ENCODE results near the gene CRYL1. TPM values are rescaled to one million over a fixed set of nuclear protein-coding genes. Genes with fewer than 3 reads are reported as not detected.

The CRYL1 gene
- polyA plus RNA-seq, 2 of the 4 experiments (the other 2 are of a cell fraction), result 4.1 to 17.4 TPM

DNA sequence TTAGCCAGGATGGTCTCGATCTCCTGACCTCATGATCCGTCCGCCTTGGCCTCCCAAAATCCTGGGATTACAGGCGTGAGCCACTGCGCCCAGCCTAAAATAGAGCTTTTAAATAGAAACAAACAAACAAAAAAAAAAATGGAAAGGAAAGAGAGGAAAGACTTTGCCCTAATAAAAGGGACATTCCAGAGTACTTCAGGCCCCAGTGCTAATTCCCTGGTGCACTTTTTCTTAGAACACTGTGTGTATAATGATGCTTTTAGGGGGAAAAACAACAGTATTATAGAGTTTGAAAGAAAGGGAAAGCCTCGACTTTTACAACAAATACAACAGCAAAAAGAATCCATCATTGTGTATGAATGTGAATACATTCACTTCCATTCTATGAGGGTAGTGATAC, 104.7 kb downstream of the CRYL1 start:
- H3K4me2 ChIP-seq, result peak overlapping the region; percentile 84; the same call in 2 of the 3 replicates

GRCh38 chr13:20418953-20419352, 106.7 kb downstream of the CRYL1 start:
- ATAC-seq, result no peak
- ChIA-PET CTCF (no interaction called here), POLR2A (no interaction called here)
- H3K4me3 ChIP-seq, result no peak overlapping the region
- TF ChIP-seq SREBF2 (IDR thresholded peaks at IDR 0.05) (no peak), EHMT2 (IDR thresholded peaks at IDR 0.05; ENCODE audit: low read depth) (no peak), RNF2 (IDR thresholded peaks at IDR 0.05; ENCODE audit: borderline replicate concordance, low read depth) (no peak), MAZ (IDR thresholded peaks at IDR 0.05; ENCODE audit: borderline replicate concordance, low read depth, low read length) (no peak), NR3C1 (IDR thresholded peaks at IDR 0.05) (no peak), USF2 (IDR thresholded peaks at IDR 0.05) (no peak)
- H3K9me3 ChIP-seq, result no peaks in the 10 kb centered on the region
- H3K4me1 ChIP-seq, result peaks cover 17% of the 10 kb centered on the region
- DNase-seq (ENCODE audit: low read depth in 1 of 2, low spot score in 1 of 2), result no peak
- peak overlapping the region; percentile 76 to 82 for H3K27ac ChIP-seq
- 98% methylated on average over 7 of the region's 7 CpGs for WGBS (ENCODE audit: missing lambda C conversion rate)
- FAIRE-seq, result no peak
- peak overlapping the region; percentile 84; the same call in 2 of the 3 replicates for H3K4me2 ChIP-seq

More for the DNA sequence above, 104.7 kb downstream of the CRYL1 start:
- ChIA-PET CTCF (no interaction called here), POLR2A (no interaction called here)
- DNase-seq (ENCODE audit: low read depth in 1 of 2, low spot score in 1 of 2) (no peak), ATAC-seq (no peak), FAIRE-seq (no peak)
- H3K4me3 ChIP-seq, result no peak overlapping the region
- peak overlapping the region; percentile 81 to 83 for H3K27ac ChIP-seq
- 90% methylated on average over 6 of the region's 6 CpGs for whole genome bisulfite sequencing (ENCODE audit: missing lambda C conversion rate)
- H3K4me1 ChIP-seq, result peaks cover 17% of the 10 kb centered on the region
- TF ChIP-seq ELK1 (IDR thresholded peaks at IDR 0.05; ENCODE audit: low read depth, low read length) (no peak), HOXB13 (CRISPR knock-in tag; IDR thresholded peaks at IDR 0.05; ENCODE audit: low read depth) (no peak), POLR2AphosphoS2 (conservative IDR thresholded peaks at IDR 0.05; ENCODE audit: low read length) (no peak), BHLHE40 (IDR thresholded peaks at IDR 0.05; ENCODE audit: low read depth, low read length) (no peak), ZNF302 (CRISPR knock-in tag; IDR thresholded peaks at IDR 0.05) (no peak), EHF (CRISPR knock-in tag; IDR thresholded peaks at IDR 0.05) (no peak), NFE2L2 (conservative IDR thresholded peaks at IDR 0.05; ENCODE audit: low read length) (no peak), NPAS2 (CRISPR knock-in tag; IDR thresholded peaks at IDR 0.05; ENCODE audit: borderline replicate concordance) (no peak), MAX (IDR thresholded peaks at IDR 0.05) (no peak), PHF8 (IDR thresholded peaks at IDR 0.05; ENCODE audit: borderline replicate concordance, low read depth) (no peak), GATA3 (IDR thresholded peaks at IDR 0.05; ENCODE audit: borderline replicate concordance) (no peak), EHMT2 (IDR thresholded peaks at IDR 0.05; ENCODE audit: low read depth) (no peak), FOSL2 (IDR thresholded peaks at IDR 0.05) (no peak), FOSL2 (CRISPR knock-in tag; IDR thresholded peaks at IDR 0.05) (no peak), RARB (CRISPR knock-in tag; IDR thresholded peaks at IDR 0.05) (no peak), MYC (IDR thresholded peaks at IDR 0.05; ENCODE audit: borderline replicate concordance, low read length) (no peak)
- TF ChIP-seq, protein P1, sequence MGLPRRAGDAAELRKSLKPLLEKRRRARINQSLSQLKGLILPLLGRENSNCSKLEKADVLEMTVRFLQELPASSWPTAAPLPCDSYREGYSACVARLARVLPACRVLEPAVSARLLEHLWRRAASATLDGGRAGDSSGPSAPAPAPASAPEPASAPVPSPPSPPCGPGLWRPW (IDR thresholded peaks at IDR 0.05), result no peak
- TF ChIP-seq, protein P2, sequence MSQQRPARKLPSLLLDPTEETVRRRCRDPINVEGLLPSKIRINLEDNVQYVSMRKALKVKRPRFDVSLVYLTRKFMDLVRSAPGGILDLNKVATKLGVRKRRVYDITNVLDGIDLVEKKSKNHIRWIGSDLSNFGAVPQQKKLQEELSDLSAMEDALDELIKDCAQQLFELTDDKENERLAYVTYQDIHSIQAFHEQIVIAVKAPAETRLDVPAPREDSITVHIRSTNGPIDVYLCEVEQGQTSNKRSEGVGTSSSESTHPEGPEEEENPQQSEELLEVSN (IDR thresholded peaks at IDR 0.05; ENCODE audit: borderline replicate concordance, low read depth), result no peak
- no peaks in the 10 kb centered on the region for H3K9me3 ChIP-seq
